ENCODE measurements around the gene BICRAL.
"Not testable (repeated sequence)": the region's sequence is repeated elsewhere in the genome, so short reads cannot be mapped to it uniquely, and the experiment has no call there.

BICRAL gene

GRCh38 chr6:42795651-42796050, 13.8 kb downstream of the BICRAL start:
- Histone ChIP-seq H3K4me3 (no peak overlapping the region), H3K27ac (no peak overlapping the region)
- TF ChIP-seq, protein P1, sequence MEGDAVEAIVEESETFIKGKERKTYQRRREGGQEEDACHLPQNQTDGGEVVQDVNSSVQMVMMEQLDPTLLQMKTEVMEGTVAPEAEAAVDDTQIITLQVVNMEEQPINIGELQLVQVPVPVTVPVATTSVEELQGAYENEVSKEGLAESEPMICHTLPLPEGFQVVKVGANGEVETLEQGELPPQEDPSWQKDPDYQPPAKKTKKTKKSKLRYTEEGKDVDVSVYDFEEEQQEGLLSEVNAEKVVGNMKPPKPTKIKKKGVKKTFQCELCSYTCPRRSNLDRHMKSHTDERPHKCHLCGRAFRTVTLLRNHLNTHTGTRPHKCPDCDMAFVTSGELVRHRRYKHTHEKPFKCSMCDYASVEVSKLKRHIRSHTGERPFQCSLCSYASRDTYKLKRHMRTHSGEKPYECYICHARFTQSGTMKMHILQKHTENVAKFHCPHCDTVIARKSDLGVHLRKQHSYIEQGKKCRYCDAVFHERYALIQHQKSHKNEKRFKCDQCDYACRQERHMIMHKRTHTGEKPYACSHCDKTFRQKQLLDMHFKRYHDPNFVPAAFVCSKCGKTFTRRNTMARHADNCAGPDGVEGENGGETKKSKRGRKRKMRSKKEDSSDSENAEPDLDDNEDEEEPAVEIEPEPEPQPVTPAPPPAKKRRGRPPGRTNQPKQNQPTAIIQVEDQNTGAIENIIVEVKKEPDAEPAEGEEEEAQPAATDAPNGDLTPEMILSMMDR (IDR thresholded peaks at IDR 0.05): no peak
- DNase-seq (ENCODE audit: low spot score): no peak

DNA sequence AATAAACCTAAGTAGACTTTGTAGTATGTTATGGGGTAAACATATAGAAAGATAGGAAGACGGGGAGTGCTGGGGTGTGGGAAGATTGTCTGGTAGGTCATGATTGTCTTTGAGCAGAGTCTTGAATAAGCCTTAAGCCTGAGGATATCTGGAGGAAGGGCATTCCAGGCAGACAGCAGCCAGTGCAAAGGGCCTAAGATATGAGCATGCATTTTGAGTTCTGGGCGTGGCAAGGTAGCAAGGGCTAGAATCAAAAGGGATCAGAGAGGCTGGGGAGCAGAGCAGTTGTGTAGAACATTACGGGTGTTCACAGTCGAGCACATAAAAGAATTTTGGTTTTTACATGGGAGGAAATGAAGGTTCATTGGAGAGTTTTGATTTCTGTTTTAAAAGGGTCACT, 14.3 kb downstream of the BICRAL start:
- H3K27ac ChIP-seq: no peak overlapping the region
- no peak for DNase-seq (ENCODE audit: low spot score)

DNA sequence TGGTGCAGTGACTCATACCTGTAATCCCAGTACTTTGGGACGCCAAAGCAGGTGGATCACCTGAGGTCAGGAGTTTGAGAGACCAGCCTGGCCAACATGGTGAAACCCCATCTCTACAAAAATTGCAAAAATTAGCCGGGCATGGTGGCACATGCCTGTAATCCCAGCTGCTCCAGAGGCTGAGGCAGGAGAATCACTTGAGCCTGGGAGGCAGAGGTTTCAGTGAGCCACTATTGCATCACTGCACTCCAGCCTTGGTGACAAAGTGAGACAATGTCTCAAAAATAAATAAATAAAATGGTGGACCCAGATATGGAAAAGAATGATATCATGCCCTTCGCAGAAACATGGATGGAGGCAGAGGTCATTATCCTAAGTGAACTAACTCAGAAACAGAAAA, 15.8 kb downstream of the BICRAL start:
- H3K4me3 ChIP-seq; DNase-seq (ENCODE audit: low spot score); H3K27ac ChIP-seq: not testable (repeated sequence)

More for the DNA sequence above, 14.3 kb downstream of the BICRAL start:
- TF ChIP-seq, protein P1 (IDR thresholded peaks at IDR 0.05): no peak
- H3K4me3 ChIP-seq: no peak overlapping the region

DNA sequence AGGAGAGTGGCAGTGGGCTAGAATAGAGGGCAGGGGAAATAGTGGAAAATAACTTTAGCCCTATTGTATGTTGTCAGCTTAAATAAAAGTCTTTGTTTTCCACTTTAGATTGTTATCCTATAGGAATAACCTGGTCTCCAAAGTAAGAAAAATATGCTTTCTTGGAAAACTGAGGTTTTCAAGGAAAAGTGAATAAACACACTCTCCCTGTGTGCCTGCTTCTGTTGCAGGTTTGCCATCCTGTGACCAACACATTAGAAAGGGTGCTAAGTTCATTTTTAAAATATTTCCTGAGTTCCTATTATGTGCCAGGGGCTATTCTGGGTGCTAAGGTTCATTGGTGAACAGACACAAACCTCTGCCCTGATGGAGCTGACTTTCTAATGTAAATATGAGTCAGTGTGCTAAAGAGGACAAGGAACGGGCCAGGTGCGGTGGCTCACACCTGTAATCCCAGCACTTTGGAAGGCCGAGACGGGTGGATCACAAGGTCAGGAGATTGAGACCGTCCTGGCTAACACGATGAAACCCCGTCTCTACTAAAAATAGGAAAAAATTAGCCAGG, 23.5 kb downstream of the BICRAL start:
- H3K27ac ChIP-seq: no peak overlapping the region
- TF ChIP-seq, protein P1 (IDR thresholded peaks at IDR 0.05): no peak
- DNase-seq (ENCODE audit: low spot score): no peak
- no peak overlapping the region for H3K4me3 ChIP-seq

DNA sequence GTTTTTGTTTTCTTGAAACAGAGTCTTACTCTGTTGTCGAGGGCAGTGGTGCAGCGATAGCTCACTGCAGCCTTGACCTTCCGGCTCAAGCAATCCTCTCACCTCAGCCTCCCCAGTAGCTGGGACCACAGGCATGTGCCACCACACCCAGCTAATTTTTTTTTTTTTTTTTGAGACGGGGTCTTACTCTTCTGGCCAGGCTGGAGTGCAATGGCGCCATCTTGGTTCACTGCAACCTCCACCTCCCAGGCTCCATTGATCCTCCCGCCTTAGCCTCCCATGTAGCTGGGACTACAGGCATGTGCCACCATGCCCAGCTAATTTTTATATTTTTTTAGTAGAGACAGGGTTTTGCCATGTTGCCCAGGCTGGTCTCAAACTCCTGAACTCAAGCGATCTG, 24.5 kb downstream of the BICRAL start:
- not testable (repeated sequence) for DNase-seq (ENCODE audit: low spot score); H3K4me3 ChIP-seq; H3K27ac ChIP-seq

- TF ChIP-seq, protein P1 (IDR thresholded peaks at IDR 0.05): no peak
- no peak for DNase-seq (ENCODE audit: low spot score)
- peak overlapping the region in 1 of 2 donors; percentile 12 for H3K27ac ChIP-seq
These were observed 26.9 kb downstream of the BICRAL start for GRCh38 chr6:42808492-42809483.

GRCh38 chr6:42813074-42813645, 31.3 kb downstream of the BICRAL start:
- Histone ChIP-seq H3K27ac (no peak overlapping the region), H3K4me3 (no peak overlapping the region)
- TF ChIP-seq, protein P1 (IDR thresholded peaks at IDR 0.05): no peak
- no peak for DNase-seq (ENCODE audit: low spot score)

More at GRCh38 chr6:42808492-42809483, 26.9 kb downstream of the BICRAL start:
- H3K4me3 ChIP-seq: no peak overlapping the region

All from coronary artery (tissue), 2 donors.